A673 (cell line): ENCODE data around the gene PIP4K2A. TPM values are rescaled to one million over a fixed set of nuclear protein-coding genes. Genes with fewer than 3 reads are reported as not detected.

Experiments used
- BruUV-seq: library from RNA; stranded (reverse); fragments of 400-500 nt; replicated peaks from 2 replicates; lab custom pipeline; 2021; lab: Mats Ljungman, UMichigan
- CTCF ChIA-PET: fragments of 300-600 bp; sonication (Branson Sonifier 250); formaldehyde crosslinking; loops from one replicate; lab custom pipeline; 2022; ENCODE audit warnings: antibody characterized with exemption; lab: Charles Lee
- POLR2A ChIA-PET: fragments of 300-600 bp; sonication (Branson Sonifier 250); formaldehyde crosslinking; loops from one replicate; lab custom pipeline; 2022; ENCODE audit warnings: antibody characterized with exemption; ENCODE audit not compliant: low non-redundant PET; lab: Charles Lee
- DNase-seq: peaks from one replicate; pipeline ENCODE4 v3.0.0-alpha.2; 2015; ENCODE audit warnings: low spot score
- H3K27ac ChIP-seq: fragments of 200-600 bp; sonication (generic); 2 replicates; pipeline ENCODE4 v1.5.1; 2016; ENCODE audit warnings: mixed run types, low read depth, mild to moderate bottlenecking, mixed read lengths, antibody characterized with exemption, low read length; ENCODE audit not compliant: poor library complexity, severe bottlenecking
- H3K27me3 ChIP-seq: fragments of 200-600 bp; sonication (generic); replicated peaks from 2 replicates; pipeline ENCODE4 v1.6.1; 2017; ENCODE audit warnings: mixed run types, low read depth, mild to moderate bottlenecking, mixed read lengths, antibody characterized with exemption, low read length; ENCODE audit not compliant: insufficient read depth, poor library complexity
- H3K36me3 ChIP-seq: fragments of 200-600 bp; sonication (generic); 2 replicates; pipeline ENCODE4 v1.6.1; 2016; ENCODE audit warnings: mixed run types, mild to moderate bottlenecking, mixed read lengths, antibody characterized with exemption, low read length; ENCODE audit not compliant: insufficient read depth, poor library complexity, severe bottlenecking
- H3K4me1 ChIP-seq: fragments of 200-600 bp; sonication (generic); 2 replicates; pipeline ENCODE4 v1.6.1; 2017; ENCODE audit warnings: mixed run types, mild to moderate bottlenecking, mixed read lengths, antibody characterized with exemption, low read length; ENCODE audit not compliant: insufficient read depth, poor library complexity, severe bottlenecking
- H3K4me3 ChIP-seq: fragments of 200-600 bp; sonication (generic); 2 replicates; pipeline ENCODE4 v1.5.1; 2016; ENCODE audit warnings: low read depth, mixed run types, mild to moderate bottlenecking, mixed read lengths, low read length; ENCODE audit not compliant: poor library complexity, severe bottlenecking
- H3K9me3 ChIP-seq: fragments of 200-600 bp; sonication (generic); 2 replicates; pipeline ENCODE4 v1.6.1; 2016; ENCODE audit warnings: mixed run types, low read depth, mild to moderate bottlenecking, mixed read lengths, antibody characterized with exemption, low read length; ENCODE audit not compliant: poor library complexity, severe bottlenecking
- EZH2 ChIP-seq: fragments of 200-600 bp; sonication (generic); IDR thresholded peaks from 2 replicates; pipeline ENCODE4 v1.6.1; 2017; ENCODE audit warnings: borderline replicate concordance, low read depth, mild to moderate bottlenecking, mixed read lengths, antibody characterized with exemption, low read length; ENCODE audit not compliant: poor library complexity, severe bottlenecking
- intact Hi-C: fragments of 100-400 bp; cut with micrococcal nuclease; formaldehyde crosslinking; loops from one replicate; pipeline ENCODE4 v1.10.0; 2022; ENCODE audit not compliant: unreplicated experiment
- total RNA-seq: library from RNA; stranded (reverse); gene quantifications from 2 replicates; pipeline ENCODE4 v1.2.3, GENCODE V29; 2021
- TF ChIP-seq, protein P1 (sequence below): fragments of 300-800, 200-600 bp; sonication (generic); conservative IDR thresholded peaks from 2 replicates; pipeline ENCODE4 v1.5.1; 2017; ENCODE audit warnings: low read depth, mild to moderate bottlenecking, antibody characterized with exemption, low read length, moderate library complexity, mixed read lengths

The PIP4K2A gene
- total RNA-seq, 1 experiment from 2014 or later: 19.8 TPM

- no peaks in the 10 kb centered on the region for H3K36me3 ChIP-seq
- POLR2A ChIA-PET: no interaction called here
- CTCF ChIA-PET: no interaction called here
- BruUV-seq: no TSS peak
- H3K27me3 ChIP-seq: no peaks in the 10 kb centered on the region
- no peaks in the 10 kb centered on the region for H3K9me3 ChIP-seq
- intact Hi-C loops: no loop called here
- DNase-seq: no peak
- H3K4me3 ChIP-seq: no peak overlapping the region
- TF ChIP-seq, protein P1, sequence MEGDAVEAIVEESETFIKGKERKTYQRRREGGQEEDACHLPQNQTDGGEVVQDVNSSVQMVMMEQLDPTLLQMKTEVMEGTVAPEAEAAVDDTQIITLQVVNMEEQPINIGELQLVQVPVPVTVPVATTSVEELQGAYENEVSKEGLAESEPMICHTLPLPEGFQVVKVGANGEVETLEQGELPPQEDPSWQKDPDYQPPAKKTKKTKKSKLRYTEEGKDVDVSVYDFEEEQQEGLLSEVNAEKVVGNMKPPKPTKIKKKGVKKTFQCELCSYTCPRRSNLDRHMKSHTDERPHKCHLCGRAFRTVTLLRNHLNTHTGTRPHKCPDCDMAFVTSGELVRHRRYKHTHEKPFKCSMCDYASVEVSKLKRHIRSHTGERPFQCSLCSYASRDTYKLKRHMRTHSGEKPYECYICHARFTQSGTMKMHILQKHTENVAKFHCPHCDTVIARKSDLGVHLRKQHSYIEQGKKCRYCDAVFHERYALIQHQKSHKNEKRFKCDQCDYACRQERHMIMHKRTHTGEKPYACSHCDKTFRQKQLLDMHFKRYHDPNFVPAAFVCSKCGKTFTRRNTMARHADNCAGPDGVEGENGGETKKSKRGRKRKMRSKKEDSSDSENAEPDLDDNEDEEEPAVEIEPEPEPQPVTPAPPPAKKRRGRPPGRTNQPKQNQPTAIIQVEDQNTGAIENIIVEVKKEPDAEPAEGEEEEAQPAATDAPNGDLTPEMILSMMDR: no peak
- no peak for TF ChIP-seq EZH2
- peaks cover 36% of the 10 kb centered on the region for H3K4me1 ChIP-seq
- H3K27ac ChIP-seq: no peak overlapping the region
These were observed 101.4 kb downstream of the PIP4K2A start for GRCh38 chr10:22613011-22613410.

DNA sequence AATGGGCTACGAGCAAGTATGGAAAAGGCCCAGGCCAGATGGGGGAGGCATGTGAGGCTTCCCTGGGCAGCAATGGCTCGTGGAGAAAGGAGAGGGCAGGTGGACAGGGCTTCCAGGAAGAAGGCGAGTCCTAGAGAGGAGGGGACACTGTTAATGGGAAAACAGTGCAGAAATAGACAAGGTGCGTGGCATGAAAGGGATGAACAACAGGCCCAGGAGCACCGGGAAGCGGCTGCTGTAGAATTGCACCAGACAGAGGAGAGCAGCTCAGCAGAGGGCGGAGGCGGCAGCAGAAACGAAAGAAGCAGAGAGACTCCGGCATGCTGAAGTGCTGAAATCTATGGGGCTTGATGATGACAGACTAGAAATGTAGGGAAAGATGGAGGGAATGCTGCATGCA, 102.1 kb downstream of the PIP4K2A start:
- CTCF ChIA-PET: no interaction called here
- TF ChIP-seq EZH2: no peak
- TF ChIP-seq, protein P1: no peak
- Histone ChIP-seq H3K4me1 (peaks cover 30% of the 10 kb centered on the region), H3K27ac (no peak overlapping the region), H3K36me3 (no peaks in the 10 kb centered on the region), H3K9me3 (no peaks in the 10 kb centered on the region), H3K27me3 (no peaks in the 10 kb centered on the region), H3K4me3 (no peak overlapping the region)
- POLR2A ChIA-PET: no interaction called here
- intact Hi-C loops: no loop called here
- no peak for DNase-seq
- no TSS peak for BruUV-seq

GRCh38 chr10:22611425-22612115, 102.8 kb downstream of the PIP4K2A start:
- H3K27me3 ChIP-seq: no peaks in the 10 kb centered on the region

More at GRCh38 chr10:22611425-22612115, 102.8 kb downstream of the PIP4K2A start:
- POLR2A ChIA-PET: no interaction called here
- Histone ChIP-seq H3K4me3 (no peak overlapping the region), H3K4me1 (peaks cover 23% of the 10 kb centered on the region), H3K36me3 (no peaks in the 10 kb centered on the region), H3K9me3 (no peaks in the 10 kb centered on the region), H3K27ac (no peak overlapping the region)
- TF ChIP-seq, protein P1: no peak
- no TSS peak for BruUV-seq
- no peak for DNase-seq
- intact Hi-C loops: no loop called here
- CTCF ChIA-PET: no interaction called here
